ENCODE results near the gene ASTN1.
A peak's percentile ranks its signal among the peaks of the same experiment; 100 is the strongest.

The ASTN1 gene

DNA sequence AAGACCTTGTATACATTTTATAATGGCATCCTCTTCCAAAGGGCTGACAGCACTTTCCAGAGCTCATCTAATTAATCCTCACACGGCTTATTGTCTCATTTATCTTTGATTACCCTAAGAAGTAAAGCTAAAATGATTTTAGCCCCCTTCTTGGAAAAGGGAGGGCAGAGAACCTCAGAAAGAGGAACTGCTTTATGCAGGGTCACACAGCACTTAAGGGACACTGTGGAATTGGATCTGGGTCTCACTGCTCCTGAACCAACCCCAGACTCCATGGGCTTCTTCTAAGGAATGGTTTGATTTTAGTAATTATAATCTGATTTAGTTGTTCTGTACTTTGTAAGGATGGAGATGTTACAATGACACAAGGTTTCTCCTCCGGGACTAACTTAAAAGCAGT lies 9.5 kb upstream of the ASTN1 start:
- peaks cover 4% of the 10 kb centered on the region for H3K4me1 ChIP-seq (ENCODE audit: control insufficient read depth, insufficient read depth, low read length)
- no peaks in the 10 kb centered on the region for H3K9me3 ChIP-seq (ENCODE audit: control insufficient read depth, insufficient read depth, low read depth, low read length)
- ChIA-PET CTCF (interaction anchor here (0.7 to 3.8 kb wide), 3 partner anchors 7 to 278 kb away, joined by 3 to 30 read pairs (median 4); no protein-coding TSS in a partner anchor), POLR2A (no interaction called here)
- H3K4me3 ChIP-seq (ENCODE audit: low read depth, low read length) = no peak overlapping the region
- no peaks in the 10 kb centered on the region for H3K36me3 ChIP-seq (ENCODE audit: control insufficient read depth in 2 of 2, insufficient read depth in 1 of 2, low read length in 2 of 2)
- H3K27ac ChIP-seq (ENCODE audit: extremely low read depth, low read depth, low read length) = no peak overlapping the region
- TF ChIP-seq ZNF558 (tag by site-specific recombination; IDR thresholded peaks at IDR 0.05) (no peak), ZNF560 (tag by site-specific recombination; IDR thresholded peaks at IDR 0.05; ENCODE audit: borderline replicate concordance) (no peak), ZNF112 (tag by site-specific recombination; IDR thresholded peaks at IDR 0.05) (no peak), ZNF416 (tag by site-specific recombination; IDR thresholded peaks at IDR 0.05) (no peak), ZBTB20 (tag by site-specific recombination; IDR thresholded peaks at IDR 0.05) (no peak), ZNF16 (tag by site-specific recombination; IDR thresholded peaks at IDR 0.05; ENCODE audit: low read depth) (no peak), IKZF3 (tag by site-specific recombination; IDR thresholded peaks at IDR 0.05) (no peak)
- TF ChIP-seq, protein P1, sequence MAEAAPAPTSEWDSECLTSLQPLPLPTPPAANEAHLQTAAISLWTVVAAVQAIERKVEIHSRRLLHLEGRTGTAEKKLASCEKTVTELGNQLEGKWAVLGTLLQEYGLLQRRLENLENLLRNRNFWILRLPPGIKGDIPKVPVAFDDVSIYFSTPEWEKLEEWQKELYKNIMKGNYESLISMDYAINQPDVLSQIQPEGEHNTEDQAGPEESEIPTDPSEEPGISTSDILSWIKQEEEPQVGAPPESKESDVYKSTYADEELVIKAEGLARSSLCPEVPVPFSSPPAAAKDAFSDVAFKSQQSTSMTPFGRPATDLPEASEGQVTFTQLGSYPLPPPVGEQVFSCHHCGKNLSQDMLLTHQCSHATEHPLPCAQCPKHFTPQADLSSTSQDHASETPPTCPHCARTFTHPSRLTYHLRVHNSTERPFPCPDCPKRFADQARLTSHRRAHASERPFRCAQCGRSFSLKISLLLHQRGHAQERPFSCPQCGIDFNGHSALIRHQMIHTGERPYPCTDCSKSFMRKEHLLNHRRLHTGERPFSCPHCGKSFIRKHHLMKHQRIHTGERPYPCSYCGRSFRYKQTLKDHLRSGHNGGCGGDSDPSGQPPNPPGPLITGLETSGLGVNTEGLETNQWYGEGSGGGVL (tag by site-specific recombination; IDR thresholded peaks at IDR 0.05) = no peak

DNA sequence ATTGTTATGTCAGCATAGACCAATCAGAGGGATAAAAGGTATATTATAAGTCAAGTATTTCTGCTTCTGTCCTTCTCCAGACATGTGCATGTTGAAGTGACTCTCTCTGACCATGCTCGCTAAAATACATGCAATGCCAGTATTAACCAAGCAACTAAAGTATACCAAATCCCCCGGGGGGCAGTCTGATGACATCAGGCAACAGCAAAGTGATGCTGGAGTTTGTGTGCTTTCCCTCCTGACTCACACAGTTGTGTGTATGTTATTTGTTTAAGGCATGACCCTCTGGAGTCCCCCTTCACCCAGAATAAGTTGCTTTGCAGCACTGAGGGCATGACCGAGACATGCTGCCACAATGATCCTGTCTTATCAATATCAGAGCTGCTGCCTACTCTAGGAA lies 8.4 kb upstream of the ASTN1 start:
- peak; percentile 40; the same call in 1 of the 2 replicates for TF ChIP-seq ZNF629 (tag by site-specific recombination; IDR thresholded peaks at IDR 0.05)
- TF ChIP-seq, protein P2, sequence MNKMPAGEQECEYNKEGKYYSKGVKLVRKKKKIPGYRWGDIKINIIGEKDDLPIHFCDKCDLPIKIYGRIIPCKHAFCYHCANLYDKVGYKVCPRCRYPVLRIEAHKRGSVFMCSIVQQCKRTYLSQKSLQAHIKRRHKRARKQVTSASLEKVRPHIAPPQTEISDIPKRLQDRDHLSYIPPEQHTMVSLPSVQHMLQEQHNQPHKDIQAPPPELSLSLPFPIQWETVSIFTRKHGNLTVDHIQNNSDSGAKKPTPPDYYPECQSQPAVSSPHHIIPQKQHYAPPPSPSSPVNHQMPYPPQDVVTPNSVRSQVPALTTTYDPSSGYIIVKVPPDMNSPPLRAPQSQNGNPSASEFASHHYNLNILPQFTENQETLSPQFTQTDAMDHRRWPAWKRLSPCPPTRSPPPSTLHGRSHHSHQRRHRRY (tag by site-specific recombination; IDR thresholded peaks at IDR 0.05) = no peak
- Histone ChIP-seq H3K27ac (ENCODE audit: extremely low read depth, low read depth, low read length) (no peak overlapping the region), H3K4me3 (ENCODE audit: low read depth, low read length) (no peak overlapping the region), H3K4me1 (ENCODE audit: control insufficient read depth, insufficient read depth, low read length) (peaks cover 4% of the 10 kb centered on the region), H3K9me3 (ENCODE audit: control insufficient read depth, insufficient read depth, low read depth, low read length) (no peaks in the 10 kb centered on the region), H3K36me3 (ENCODE audit: control insufficient read depth in 2 of 2, insufficient read depth in 1 of 2, low read length in 2 of 2) (no peaks in the 10 kb centered on the region)
- POLR2A ChIA-PET = no interaction called here
- CTCF ChIA-PET = interaction anchor here (0.8 to 3.8 kb wide), 4 partner anchors 8 to 775 kb away, joined by 3 to 30 read pairs (median 3); no protein-coding TSS in a partner anchor

DNA sequence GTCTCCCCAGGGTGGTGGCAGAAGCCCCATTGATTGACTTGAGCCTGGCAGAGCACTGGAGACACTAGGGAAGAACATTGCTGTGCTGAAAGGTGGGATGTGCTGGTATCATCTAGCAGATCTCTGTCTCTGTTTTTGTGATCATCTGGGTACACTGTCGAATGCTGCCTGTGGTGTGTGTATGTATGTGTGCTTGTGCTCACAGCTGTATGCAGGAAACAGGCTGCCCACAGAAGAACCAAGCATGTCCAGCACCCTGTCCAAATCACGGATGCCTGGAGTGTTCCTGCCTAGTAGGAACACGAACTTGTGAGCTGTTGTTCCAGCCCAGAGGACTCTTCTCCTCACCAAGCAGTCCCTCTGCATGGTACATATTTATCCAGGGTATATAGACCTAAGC lies 7.8 kb upstream of the ASTN1 start:
- peaks cover 4% of the 10 kb centered on the region for H3K4me1 ChIP-seq (ENCODE audit: control insufficient read depth, insufficient read depth, low read length)
- no peaks in the 10 kb centered on the region for H3K36me3 ChIP-seq (ENCODE audit: control insufficient read depth in 2 of 2, insufficient read depth in 1 of 2, low read length in 2 of 2)
- ChIA-PET POLR2A (no interaction called here), CTCF (interaction anchor here (1.2 to 3.8 kb wide), 2 partner anchors 9 to 10 kb away, joined by 3 to 30 read pairs; no protein-coding TSS in a partner anchor)
- H3K4me3 ChIP-seq (ENCODE audit: low read depth, low read length) = no peak overlapping the region
- H3K27ac ChIP-seq (ENCODE audit: extremely low read depth, low read depth, low read length) = no peak overlapping the region
- no peaks in the 10 kb centered on the region for H3K9me3 ChIP-seq (ENCODE audit: control insufficient read depth, insufficient read depth, low read depth, low read length)
- TF ChIP-seq ZNF391 (tag by site-specific recombination; IDR thresholded peaks at IDR 0.05; ENCODE audit: borderline replicate concordance, low read depth) (no peak), ZNF341 (tag by site-specific recombination; IDR thresholded peaks at IDR 0.05; ENCODE audit: low read depth) (no peak), ZNF2 (tag by site-specific recombination; IDR thresholded peaks at IDR 0.05) (no peak), ZNF623 (tag by site-specific recombination; IDR thresholded peaks at IDR 0.05) (no peak), GLI2 (tag by site-specific recombination; IDR thresholded peaks at IDR 0.05; ENCODE audit: borderline replicate concordance, low read depth) (no peak), ZFP41 (tag by site-specific recombination; IDR thresholded peaks at IDR 0.05; ENCODE audit: borderline replicate concordance) (no peak), ZBTB7A (tag by site-specific recombination; IDR thresholded peaks at IDR 0.05; ENCODE audit: low read depth) (no peak), ZNF292 (tag by site-specific recombination; IDR thresholded peaks at IDR 0.05; ENCODE audit: borderline replicate concordance, low read depth) (no peak), ZNF221 (tag by site-specific recombination; IDR thresholded peaks at IDR 0.05; ENCODE audit: borderline replicate concordance) (no peak), ZNF169 (tag by site-specific recombination; IDR thresholded peaks at IDR 0.05) (no peak), TRIM28 (IDR thresholded peaks at IDR 0.05; ENCODE audit: borderline replicate concordance, low read length) (no peak), ZBTB11 (tag by site-specific recombination; conservative IDR thresholded peaks at IDR 0.05; ENCODE audit: low read depth) (no peak), GLIS2 (tag by site-specific recombination; IDR thresholded peaks at IDR 0.05) (no peak), ZNF416 (tag by site-specific recombination; IDR thresholded peaks at IDR 0.05) (no peak), ZNF157 (tag by site-specific recombination; IDR thresholded peaks at IDR 0.05) (no peak), ZNF184 (tag by site-specific recombination; IDR thresholded peaks at IDR 0.05) (no peak), SALL2 (tag by site-specific recombination; IDR thresholded peaks at IDR 0.05; ENCODE audit: borderline replicate concordance) (no peak)
